Measurements from ENCODE around the gene RHOF. TPM values are rescaled to one million over a fixed set of nuclear protein-coding genes. Genes with fewer than 3 reads are reported as not detected.

The RHOF gene
- total and polyA plus RNA-seq, 2 donors (not counting 1 experiment from before 2014, with no cell fraction given) = 90.3 to 129 TPM

DNA sequence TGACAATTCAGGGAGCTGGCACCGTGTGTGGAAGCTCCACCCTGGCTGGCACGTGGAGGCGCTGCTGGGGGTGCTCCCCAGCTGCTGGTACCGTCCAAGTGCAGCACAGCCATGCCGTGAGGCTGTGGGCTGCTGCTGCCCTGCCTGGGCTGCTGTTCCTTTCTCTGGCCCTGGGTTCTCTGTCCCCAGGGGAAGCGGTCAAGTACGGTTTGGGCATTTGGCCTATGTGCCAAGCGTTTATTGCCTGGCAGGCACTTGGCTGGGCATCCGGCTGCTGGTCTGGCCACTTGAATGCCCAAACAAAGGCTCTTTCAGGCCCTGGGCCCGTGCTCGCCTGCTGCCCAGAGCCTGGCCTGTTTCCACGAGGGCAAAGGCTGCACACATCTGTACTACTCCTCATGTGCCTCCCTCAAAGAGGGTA is 39.6 kb downstream of the RHOF start:
- no peaks in the 10 kb centered on the region for H3K27me3 ChIP-seq (replicated peaks in 1 of 4; ENCODE audit: control extremely low read depth in 1 of 4, control insufficient read depth in 3 of 4, insufficient read depth in 4 of 4, low read length in 3 of 4)
- POLR2A ChIA-PET = no interaction called here
- no peaks in the 10 kb centered on the region for H3K27me3 Mint-ChIP-seq
- H3K4me2 ChIP-seq (replicated peaks; ENCODE audit: low read depth, low read length, poor library complexity, severe bottlenecking) = no peak overlapping the region
- no peak overlapping the region for H3K4me3 ChIP-seq (ENCODE audit: control extremely low read depth in 1 of 5, extremely low read depth in 1 of 5, insufficient read depth in 1 of 5, low read depth in 2 of 5, low read length in 4 of 5)
- intact Hi-C loops (cut with micrococcal nuclease) = no loop called here
- TF ChIP-seq EZH2 (IDR thresholded peaks at IDR 0.05; ENCODE audit: borderline replicate concordance, insufficient read depth, low read depth, low read length, poor library complexity, severe bottlenecking) = no peak
- TF ChIP-seq, protein P1, sequence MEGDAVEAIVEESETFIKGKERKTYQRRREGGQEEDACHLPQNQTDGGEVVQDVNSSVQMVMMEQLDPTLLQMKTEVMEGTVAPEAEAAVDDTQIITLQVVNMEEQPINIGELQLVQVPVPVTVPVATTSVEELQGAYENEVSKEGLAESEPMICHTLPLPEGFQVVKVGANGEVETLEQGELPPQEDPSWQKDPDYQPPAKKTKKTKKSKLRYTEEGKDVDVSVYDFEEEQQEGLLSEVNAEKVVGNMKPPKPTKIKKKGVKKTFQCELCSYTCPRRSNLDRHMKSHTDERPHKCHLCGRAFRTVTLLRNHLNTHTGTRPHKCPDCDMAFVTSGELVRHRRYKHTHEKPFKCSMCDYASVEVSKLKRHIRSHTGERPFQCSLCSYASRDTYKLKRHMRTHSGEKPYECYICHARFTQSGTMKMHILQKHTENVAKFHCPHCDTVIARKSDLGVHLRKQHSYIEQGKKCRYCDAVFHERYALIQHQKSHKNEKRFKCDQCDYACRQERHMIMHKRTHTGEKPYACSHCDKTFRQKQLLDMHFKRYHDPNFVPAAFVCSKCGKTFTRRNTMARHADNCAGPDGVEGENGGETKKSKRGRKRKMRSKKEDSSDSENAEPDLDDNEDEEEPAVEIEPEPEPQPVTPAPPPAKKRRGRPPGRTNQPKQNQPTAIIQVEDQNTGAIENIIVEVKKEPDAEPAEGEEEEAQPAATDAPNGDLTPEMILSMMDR (IDR thresholded peaks at IDR 0.05) = no peak
- no peaks in the 10 kb centered on the region for H4K20me1 ChIP-seq (ENCODE audit: control insufficient read depth, insufficient read depth, low read length, poor library complexity, severe bottlenecking)
- no peak overlapping the region for H3K4me3 Mint-ChIP-seq
- no peak overlapping the region for H2AFZ ChIP-seq (ENCODE audit: insufficient read depth, low read depth, low read length, poor library complexity, severe bottlenecking)
- H3K36me3 ChIP-seq (replicated peaks in 1 of 2; ENCODE audit: control extremely low read depth in 1 of 2, control insufficient read depth in 1 of 2, extremely low read depth in 1 of 2, insufficient read depth in 2 of 2, low read length in 1 of 2) = no peaks in the 10 kb centered on the region
- CTCF ChIA-PET = no interaction called here
- no peaks in the 10 kb centered on the region for H3K9me3 Mint-ChIP-seq (ENCODE audit: insufficient read depth)
- no peak for DNase-seq
- peaks cover 7% of the 10 kb centered on the region for H3K4me1 Mint-ChIP-seq
- no peak overlapping the region for H3K9ac ChIP-seq (ENCODE audit: low read length)
- WGBS (ENCODE audit: insufficient coverage) = 92% methylated on average over 12 of the region's 12 CpGs
- H3K9me3 ChIP-seq (ENCODE audit: control extremely low read depth in 1 of 3, control insufficient read depth in 2 of 3, insufficient read depth in 1 of 3, low read length in 2 of 3) = no peaks in the 10 kb centered on the region
- no peak overlapping the region for H3K27ac Mint-ChIP-seq
- H3K79me2 ChIP-seq (ENCODE audit: control insufficient read depth, insufficient read depth, low read length) = no peaks in the 10 kb centered on the region
- H3K4me1 ChIP-seq (ENCODE audit: control insufficient read depth in 2 of 2, insufficient read depth in 2 of 2, low read length in 2 of 2) = no peaks in the 10 kb centered on the region
- no peak for ATAC-seq (ENCODE audit: low read depth)
- H3K27ac ChIP-seq (ENCODE audit: low read length in 2 of 2) = no peak overlapping the region

DNA sequence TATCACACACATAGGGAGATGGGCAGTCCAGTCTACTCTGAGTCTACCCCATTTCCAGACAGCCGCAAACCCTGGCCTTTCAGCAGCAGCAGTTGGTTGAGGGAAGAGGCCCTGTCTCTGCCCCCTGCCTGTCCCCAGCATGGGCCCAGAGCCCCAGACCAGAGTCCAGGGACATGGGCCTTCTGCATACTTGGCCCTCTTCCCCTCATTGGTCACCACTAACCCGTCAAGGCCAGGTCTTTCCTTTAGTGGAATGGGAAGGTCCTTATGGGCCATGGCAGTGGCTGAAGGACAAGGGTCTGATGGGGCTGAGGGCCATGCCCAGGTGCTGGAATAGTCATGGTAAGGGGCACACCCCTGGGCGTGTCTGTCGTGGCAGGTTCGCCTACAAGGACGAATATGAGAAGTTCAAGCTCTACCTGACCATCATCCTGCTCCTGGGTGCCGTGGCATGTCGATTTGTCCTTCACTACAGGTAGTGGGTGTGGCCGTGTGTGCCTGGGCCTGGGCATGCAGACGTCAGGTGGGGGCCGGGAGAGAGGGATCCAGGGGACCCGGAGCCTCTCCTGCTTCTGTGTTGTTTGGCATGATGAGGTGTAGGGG is 41.6 kb downstream of the RHOF start:
- Histone ChIP-seq H3K36me3 (replicated peaks in 1 of 2; ENCODE audit: control extremely low read depth in 1 of 2, control insufficient read depth in 1 of 2, extremely low read depth in 1 of 2, insufficient read depth in 2 of 2, low read length in 1 of 2) (no peaks in the 10 kb centered on the region), H2AFZ (ENCODE audit: insufficient read depth, low read depth, low read length, poor library complexity, severe bottlenecking) (no peak overlapping the region), H3K27ac (ENCODE audit: low read length in 2 of 2) (no peak overlapping the region), H3K9ac (ENCODE audit: low read length) (no peak overlapping the region), H3K27me3 (replicated peaks in 1 of 4; ENCODE audit: control extremely low read depth in 1 of 4, control insufficient read depth in 3 of 4, insufficient read depth in 4 of 4, low read length in 3 of 4) (no peaks in the 10 kb centered on the region), H4K20me1 (ENCODE audit: control insufficient read depth, insufficient read depth, low read length, poor library complexity, severe bottlenecking) (no peaks in the 10 kb centered on the region), H3K4me1 (ENCODE audit: control insufficient read depth in 2 of 2, insufficient read depth in 2 of 2, low read length in 2 of 2) (no peaks in the 10 kb centered on the region), H3K4me2 (replicated peaks; ENCODE audit: low read depth, low read length, poor library complexity, severe bottlenecking) (no peak overlapping the region), H3K4me3 (ENCODE audit: control extremely low read depth in 1 of 5, extremely low read depth in 1 of 5, insufficient read depth in 1 of 5, low read depth in 2 of 5, low read length in 4 of 5) (no peak overlapping the region), H3K79me2 (ENCODE audit: control insufficient read depth, insufficient read depth, low read length) (no peaks in the 10 kb centered on the region), H3K9me3 (ENCODE audit: control extremely low read depth in 1 of 3, control insufficient read depth in 2 of 3, insufficient read depth in 1 of 3, low read length in 2 of 3) (no peaks in the 10 kb centered on the region)
- Mint-ChIP-seq H3K9me3 (ENCODE audit: insufficient read depth) (no peaks in the 10 kb centered on the region), H3K4me3 (no peak overlapping the region), H3K4me1 (peaks cover 10% of the 10 kb centered on the region), H3K27ac (no peak overlapping the region), H3K27me3 (no peaks in the 10 kb centered on the region)
- TF ChIP-seq, protein P1 (IDR thresholded peaks at IDR 0.05) = no peak
- no peak for TF ChIP-seq EZH2 (IDR thresholded peaks at IDR 0.05; ENCODE audit: borderline replicate concordance, insufficient read depth, low read depth, low read length, poor library complexity, severe bottlenecking)
- intact Hi-C loops (cut with micrococcal nuclease) = no loop called here
- WGBS (ENCODE audit: insufficient coverage) = 99% methylated on average over 10 of the region's 12 CpGs
- ChIA-PET CTCF (no interaction called here), POLR2A (no interaction called here)
- ATAC-seq (ENCODE audit: low read depth) (no peak), DNase-seq (no peak)
